Skeletal muscle cell (primary cell): ENCODE data around the gene LACC1.

ENCODE experiments used
- DNase-seq: peaks from one replicate; pipeline ENCODE4 v3.0.0-alpha.2; 2010; ENCODE audit warnings: low read depth
- H3K4me3 ChIP-seq: 2 replicates; pipeline ENCODE4 v1.5.1; 2011; ENCODE audit warnings: low read depth, mild to moderate bottlenecking, control low read depth, low read length, moderate library complexity

LACC1 gene

DNA sequence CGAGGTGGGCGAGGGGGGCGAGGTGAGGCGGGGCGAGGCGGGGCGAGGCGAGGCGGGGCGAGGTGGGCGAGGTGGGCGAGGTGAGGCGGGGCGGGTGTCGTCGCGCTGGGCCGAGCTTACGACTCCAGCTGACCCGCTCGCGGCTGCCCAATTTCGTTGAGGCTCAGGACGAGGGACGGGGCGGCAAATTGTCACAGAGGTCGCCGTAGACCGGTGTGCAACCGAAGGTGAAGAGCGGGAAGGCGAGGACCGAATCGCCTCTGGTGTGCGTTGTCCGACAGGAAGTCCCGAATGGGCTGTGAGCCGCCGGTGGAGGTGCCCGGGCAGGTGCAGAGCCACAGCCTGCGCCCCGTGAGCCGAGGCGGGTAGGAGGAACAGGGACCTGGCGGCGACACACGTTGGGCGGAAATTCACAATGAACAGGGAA, at the start of gene LACC1:
Gene LACC1, plus strand, starts transcription at position 150 of the 427 bp plus-strand sequence. CDS start 1,082 bp downstream, outside the sequence.
- no peak for DNase-seq
- H3K4me3 ChIP-seq = peak within 1 kb of the TSS; percentile 73

DNA sequence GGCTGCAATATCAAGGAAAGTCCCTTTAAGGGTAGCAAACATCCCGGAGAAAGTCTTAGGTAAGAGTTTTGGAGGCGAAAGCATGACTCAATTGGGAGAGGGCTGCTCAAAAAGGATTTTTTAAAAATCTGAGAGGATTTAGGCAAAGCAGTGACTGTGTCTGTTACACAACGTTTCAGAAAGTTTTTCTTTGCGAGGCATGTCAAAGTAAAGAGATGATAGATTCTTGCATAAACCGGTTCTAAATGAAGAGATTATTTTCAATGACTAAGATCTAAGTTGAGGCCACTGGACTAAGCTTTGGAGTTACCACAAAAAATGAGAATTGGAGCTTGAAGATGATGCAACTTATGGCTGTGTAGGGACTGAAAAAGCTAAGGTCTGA, 49.2 kb upstream of the LACC1 start:
- H3K4me3 ChIP-seq = no peak overlapping the region
- DNase-seq = peak; percentile 87

DNA sequence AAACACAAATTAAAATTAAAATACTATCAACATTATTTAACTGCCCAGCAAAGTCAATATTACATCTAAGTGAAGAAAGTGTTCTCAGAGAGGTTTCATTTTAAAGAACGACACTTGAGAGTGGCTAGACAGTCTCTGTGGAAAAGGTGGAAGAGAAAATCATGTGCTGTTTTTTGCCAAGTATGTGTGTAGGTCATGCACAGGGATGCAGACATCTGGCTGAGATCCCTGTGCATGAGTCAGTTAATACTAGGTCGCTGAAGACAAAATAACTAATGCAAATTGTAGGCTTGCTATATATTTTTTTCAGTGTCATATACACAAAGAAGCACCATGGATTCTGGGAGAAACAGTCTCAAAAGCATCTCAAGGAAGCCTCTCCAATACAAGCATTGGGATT, 48.6 kb upstream of the LACC1 start:
- H3K4me3 ChIP-seq = no peak overlapping the region
- peak; percentile 69 for DNase-seq

DNA sequence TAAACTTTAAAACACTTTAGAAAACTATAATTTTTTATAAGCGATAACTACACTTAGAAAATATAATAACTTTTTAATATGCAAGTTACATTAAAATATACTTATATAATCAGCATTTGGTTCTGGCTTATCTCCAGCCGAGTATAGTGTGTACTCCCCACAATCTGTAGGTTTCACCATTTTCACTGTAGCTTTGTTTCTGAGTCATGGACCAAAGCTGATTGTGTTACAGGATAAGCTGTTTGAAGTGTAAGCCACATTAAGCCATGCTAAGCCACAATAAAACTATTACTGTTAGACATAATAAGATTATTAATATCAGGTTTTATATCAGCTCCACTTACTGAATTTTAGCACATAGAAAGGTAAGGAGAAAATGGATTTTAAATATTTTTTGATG, 44.0 kb upstream of the LACC1 start:
- no peak for DNase-seq
- no peak overlapping the region for H3K4me3 ChIP-seq

DNA sequence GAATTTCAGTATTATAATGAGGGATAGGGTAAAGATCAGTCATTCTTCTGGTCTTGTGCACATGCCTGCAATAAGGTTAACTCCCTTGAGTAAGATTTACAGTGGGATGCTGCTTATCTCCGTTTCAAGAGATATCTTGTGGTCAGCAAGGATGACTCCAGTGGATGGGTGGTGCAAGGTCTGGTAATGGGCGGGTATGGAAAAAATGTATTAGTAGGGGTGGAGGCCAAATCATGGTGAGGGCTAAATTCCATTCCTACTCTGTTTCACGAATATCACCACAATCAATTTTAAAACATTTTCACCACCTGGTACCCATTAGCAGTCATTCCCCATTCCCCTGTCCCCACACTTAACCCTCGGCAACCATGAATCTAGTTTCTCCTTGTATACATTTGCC, 40.8 kb upstream of the LACC1 start:
- H3K4me3 ChIP-seq = no peak overlapping the region
- DNase-seq = no peak

DNA sequence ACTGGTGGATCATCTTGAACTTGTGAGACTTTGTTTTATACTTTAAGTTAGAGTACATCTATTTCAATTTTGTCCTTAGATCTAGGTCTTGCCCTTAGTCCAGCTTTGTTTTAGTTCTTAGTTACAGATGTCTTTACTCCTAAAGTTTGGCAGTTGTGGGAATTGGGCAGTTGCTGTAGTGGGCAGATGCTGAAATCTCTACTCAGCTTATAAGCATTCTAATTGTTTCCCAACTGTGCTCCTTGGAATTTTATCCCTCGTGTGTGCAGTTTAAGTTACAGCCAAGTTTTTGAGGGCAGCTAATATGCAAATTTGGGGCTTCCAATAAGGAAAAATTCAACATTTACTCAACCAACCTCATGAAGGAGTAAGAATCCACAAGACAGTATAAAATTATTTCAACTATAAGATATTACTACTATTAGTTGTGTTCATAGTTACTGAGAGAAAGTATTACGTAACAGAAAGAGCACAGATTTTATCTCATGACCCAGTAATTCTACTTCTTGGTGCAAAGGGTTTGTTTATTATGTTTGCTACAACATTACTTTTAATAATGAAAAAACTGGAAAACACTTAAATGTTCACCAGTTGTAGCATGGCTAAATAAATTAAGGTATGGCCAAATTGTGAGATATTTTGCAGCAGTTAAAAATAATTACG, 33.1 kb upstream of the LACC1 start:
- DNase-seq = peak; percentile 44
- no peak overlapping the region for H3K4me3 ChIP-seq

DNA sequence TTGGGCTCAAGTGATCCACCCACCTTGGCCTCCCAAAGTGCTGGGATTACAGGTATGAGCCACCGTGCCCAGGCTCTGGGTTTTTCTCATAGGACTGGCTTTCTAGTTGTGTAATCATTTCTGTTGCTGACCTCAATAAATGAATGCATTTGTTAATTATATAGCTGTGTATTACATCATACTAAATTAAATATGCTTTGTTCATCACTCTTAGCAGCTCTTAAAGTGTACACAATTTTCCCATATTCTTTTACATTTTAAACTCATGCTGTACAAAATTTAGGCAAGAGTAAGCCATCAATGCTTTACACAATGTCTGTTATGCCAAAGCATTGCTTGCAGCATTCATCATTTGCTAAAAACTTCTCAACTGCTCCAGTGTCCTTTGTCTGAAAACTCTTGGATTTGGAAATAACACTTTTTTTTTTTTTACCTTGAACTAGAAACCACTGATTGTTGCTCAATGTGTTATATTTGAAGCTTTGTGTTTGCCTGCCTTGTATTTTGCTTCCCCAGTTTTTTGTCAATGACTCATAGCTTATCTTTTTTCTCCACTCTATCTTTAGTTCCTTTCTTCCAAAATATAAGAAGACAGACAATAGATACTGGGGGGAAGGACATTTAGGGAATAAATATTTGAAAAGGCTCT, 31.6 kb upstream of the LACC1 start:
- no peak overlapping the region for H3K4me3 ChIP-seq
- DNase-seq = peak; percentile 77

DNA sequence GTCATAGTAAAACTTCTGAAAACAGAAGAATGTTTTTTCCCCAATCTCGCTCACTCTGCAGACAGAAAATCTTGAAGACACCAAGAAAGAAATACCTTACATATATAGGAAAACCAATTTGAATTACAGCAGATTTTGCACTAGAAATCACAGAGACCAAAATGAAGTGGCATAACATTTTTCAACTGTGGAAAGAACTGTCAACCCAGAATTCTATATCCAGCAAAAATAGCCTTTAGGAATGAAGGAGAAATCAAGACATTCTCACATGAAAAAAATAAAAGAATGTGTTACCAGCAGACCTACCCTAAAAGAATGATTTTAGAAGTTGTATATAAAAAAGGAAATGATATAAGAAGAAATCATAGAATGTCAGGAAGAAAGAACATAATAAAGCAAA, 28.8 kb upstream of the LACC1 start:
- H3K4me3 ChIP-seq = no peak overlapping the region
- no peak for DNase-seq

DNA sequence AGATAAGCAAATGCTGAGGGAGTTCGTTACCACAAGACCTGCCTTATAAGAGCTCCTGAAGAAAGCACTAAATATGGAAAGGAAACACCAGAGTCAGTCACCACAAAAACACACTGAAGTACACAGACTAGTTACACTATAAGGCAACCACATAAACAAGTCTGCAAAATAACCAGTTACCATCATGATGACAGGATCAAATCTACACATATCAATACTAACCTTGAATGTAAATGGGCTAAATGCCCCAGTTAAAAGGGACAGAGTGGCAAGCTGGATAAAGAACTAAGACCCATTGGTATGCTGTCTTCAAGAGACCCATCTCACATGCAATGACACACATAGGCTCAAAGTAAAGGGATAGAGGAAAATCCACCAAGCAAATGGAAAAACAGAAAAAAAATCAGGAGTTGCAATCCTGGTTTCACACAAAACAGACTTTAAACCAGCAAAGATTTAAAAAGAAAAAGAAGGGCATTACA, 26.7 kb upstream of the LACC1 start:
- no peak overlapping the region for H3K4me3 ChIP-seq
- no peak for DNase-seq

DNA sequence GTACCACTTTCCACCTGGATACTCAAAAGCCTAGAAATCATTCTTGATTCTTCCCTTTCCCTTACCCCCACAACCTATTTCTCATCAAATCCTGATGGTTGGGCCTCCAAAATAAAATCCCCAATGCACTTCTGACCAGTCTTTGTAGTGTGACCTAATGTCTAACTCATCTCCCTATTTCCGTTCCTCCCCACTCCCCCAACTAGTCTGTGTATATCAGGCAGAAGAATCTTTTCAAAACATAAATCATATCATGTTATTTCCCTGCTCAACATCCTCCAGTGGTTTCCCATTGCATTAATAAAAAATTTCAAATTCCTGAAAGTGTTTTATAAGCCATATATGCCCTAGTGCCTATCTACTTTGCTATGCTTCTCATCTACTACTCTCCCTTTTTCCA, 17.8 kb upstream of the LACC1 start:
- no peak overlapping the region for H3K4me3 ChIP-seq
- no peak for DNase-seq

DNA sequence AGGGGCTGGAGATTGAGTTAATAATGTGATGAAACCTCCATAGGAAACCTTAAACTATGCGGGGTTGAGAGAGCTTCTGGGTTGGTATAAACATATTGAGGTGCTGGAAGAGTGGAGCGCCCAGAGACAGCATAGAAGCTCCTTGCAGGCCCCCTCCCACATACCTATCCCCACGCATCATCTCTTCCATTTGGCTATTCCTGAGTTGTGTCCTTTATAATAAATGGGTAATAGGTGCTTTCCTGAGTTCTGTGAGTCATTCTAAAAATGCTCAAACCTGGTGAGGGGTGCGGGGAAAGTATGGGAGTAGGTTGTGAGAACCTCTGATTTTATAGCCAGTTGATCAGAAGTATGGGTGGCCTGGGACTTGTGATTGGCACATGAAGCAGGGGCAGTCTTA, 14.8 kb upstream of the LACC1 start:
- DNase-seq = no peak
- H3K4me3 ChIP-seq = no peak overlapping the region

DNA sequence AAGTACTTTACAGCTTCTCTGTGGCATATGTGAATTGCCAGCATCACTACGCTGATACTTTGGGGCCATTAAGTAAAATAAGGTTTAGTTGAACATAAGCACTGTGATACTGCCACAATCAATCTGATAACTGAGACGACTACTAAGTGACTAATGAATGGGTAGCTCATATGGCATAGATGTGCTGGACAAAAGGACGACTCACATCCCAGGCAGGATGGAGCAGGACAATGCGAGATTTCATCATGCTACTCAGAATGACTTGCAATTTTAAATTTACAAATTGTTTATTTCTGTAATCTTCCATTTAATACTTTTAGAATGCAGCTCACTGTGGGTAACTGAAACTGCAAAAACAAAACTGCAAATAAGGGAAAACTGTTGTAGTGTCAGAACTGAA, 13.8 kb upstream of the LACC1 start:
- peak; percentile 64 for DNase-seq

DNA sequence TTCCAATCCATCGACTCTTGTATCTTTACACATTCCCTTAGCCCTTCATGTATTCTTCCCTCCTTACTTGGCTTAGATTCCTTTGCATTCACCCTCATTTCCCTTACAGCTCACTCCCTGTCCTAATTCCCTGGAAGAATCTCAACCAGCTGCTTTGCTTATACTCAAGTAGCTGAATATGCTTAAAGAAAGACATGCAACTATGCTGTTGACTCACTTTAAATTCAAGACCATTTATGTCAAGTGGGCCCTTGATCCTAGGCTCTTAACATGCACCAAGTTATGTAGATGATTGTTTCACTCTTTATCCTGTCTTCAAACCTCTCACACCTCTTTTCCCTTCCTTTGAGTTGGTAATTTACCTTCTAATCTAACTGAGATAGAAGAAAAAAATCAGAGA, 7.5 kb upstream of the LACC1 start:
- DNase-seq = no peak
- H3K4me3 ChIP-seq = no peak overlapping the region

More for the DNA sequence above, 13.8 kb upstream of the LACC1 start:
- no peak overlapping the region for H3K4me3 ChIP-seq

DNA sequence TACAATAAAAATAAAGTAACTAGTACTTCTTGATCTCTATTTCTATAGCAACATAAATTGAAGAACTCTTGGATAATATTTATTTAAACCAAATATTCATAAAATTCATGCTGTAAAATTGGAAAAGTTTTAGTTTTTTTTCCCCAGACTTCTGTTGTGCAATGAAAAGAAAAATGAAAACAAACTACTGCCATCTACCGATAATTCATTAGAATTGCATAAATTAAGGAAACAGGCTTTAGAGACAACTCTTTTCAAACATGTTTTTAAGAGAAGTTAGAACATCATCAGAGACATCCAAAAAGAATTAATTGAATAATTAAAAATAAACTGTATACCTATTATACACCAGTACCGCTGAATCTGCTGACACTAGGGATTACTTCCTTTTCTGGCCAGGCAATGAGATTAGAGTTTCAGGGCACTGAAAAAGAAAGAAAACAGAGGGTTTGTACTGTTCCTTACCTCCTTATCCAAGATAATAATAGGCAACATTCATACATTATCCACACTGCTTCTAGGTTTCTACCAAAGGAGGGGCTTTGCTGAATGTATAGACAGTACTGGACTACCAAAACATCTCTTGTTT, 5.1 kb upstream of the LACC1 start:
- H3K4me3 ChIP-seq = no peak overlapping the region
- no peak for DNase-seq

DNA sequence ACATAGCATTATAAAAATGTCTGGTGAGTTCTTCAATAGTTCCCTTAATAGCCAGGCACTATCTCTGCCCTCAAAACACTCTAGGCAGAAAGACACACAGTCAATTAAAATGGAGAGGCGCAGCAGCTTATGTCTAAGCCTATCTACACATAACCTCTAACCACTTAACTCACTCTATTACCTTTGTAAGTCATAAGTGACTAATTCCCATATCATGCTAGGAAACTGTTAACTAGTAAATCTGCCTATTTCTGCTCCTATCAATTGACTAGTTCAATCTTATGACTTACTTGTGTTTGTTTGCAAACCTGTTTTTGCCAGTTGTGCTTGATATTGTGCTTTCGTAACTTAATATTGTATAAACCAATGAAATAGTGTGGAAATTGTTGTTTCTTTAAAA, 3.3 kb upstream of the LACC1 start:
- DNase-seq = no peak
- no peak overlapping the region for H3K4me3 ChIP-seq

DNA sequence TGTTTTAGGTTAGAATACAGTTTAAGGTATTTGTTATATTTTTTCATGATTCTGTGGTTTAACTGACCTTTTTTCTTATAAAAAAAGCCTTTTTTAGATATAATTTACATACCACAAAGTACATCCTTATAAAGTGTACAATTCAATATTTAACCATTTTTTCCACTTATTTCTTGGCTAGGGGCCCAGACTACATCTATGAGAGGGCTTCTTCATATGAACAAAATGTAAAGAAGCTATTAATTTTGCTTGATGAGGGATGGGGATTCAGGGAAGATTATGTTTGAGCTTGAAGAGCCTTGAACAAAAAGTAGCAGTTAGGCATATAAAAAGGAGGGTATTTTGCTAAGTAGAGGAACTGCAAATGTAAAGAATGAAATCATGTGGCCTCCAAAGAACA, 2.4 kb upstream of the LACC1 start:
- DNase-seq = no peak

DNA sequence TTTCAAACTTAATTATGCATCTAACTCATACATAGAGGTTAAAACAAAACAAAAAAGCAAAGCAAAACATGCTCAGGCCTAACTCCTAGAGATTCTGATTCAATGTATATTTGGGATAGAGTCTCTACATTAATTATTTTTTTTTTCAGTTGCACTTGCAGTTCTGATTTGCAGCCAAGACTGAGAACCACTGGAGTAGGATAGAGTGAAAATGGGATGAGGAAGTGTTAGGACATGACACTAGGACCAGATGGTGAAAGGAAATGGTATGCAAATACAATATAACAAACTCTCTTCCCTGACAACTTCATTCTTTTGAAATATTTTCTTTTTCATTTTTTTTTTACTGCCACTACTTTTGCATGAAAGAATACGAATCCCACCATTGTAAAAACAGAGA, 1.9 kb upstream of the LACC1 start:
- H3K4me3 ChIP-seq = no peak overlapping the region
- DNase-seq = no peak

More for the DNA sequence above, 2.4 kb upstream of the LACC1 start:
- H3K4me3 ChIP-seq = no peak overlapping the region

DNA sequence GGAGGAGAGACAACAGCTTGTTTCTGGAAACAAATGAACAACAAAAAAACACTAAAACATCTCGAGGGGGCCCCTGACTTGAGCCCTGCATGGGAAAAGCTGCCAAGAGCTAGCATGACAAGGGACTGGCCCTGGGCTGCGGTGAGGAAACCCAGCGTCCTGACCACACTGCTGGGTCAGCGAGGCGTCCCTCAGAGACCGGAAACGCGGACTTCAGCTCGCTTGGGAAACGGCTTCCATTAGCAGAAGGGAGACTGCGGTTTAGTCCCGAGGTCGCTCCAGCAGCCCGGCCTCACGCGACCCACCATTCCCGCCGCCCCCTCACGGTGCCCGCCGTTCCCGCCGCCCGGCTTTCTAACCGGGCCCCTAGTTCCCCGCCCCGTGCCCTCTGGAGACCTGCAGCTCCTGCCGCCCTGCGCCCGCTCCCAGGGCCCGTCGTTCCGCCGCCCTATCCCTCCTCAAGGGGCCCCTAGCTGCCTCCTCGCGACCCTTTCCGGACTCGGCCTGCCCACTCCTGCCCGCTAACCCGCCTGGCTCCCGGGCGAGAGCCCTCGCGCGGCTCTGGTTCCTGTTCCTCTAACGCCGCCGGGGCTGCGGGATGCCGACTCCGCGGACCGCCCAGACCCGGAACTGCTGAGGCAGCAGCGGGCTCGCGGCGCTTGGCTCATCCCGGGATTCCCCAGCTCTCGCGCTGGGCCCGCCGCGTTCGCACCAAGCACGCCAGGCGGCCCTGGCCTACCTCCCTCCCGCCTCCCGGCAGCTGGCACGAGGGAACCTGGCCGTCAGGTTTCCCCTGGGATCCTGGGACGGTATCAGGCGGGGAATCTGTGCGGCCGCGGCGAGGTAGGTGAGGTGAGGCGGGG, 581 bp upstream of the LACC1 start, which contains the start of gene CCDC122:
Gene CCDC122, minus strand, starts transcription at position 849 of the 863 bp plus-strand sequence. CDS start 10,364 bp downstream, outside the sequence.
- peak within 1 kb of the TSS; percentile 73 for H3K4me3 ChIP-seq
- peak; percentile 47 for DNase-seq

DNA sequence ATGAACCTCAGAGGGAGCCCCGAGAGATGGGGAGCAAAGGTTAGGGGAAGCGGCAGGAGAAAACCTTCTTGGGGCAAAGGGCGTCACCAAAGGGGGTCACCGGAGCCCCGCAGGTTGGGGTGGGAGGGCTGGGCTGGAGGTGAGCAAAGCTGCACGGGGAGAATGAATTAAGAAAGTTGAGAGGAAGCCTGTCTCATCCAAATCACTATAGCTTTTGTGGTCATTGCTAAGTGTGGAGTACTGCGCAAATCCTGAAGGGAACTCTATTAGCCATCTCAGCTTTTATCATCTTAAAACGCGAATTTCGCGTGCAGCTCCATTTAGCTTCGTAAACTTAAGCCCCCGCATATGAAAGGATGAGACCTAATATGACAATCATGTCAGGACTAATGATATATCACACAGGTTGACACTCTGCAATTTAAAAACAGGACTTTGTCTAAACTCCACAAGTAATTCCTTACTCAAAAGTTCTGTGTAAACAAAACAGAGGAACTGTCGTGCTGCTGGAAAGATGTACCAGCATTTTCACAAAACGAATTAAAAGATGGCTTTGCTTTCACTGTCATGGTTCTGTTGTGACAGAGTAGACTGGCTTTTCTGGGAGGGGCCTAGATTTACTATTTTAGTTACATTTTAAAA, 631 bp downstream of the LACC1 start:
- DNase-seq = no peak
- H3K4me3 ChIP-seq = peak overlapping the region; percentile 73
